ENCODE results near the gene OTOG.

GRCh38 chr11:17602105-17603001, 55.3 kb downstream of the OTOG start:
- TF ChIP-seq CTCF (IDR thresholded peaks at IDR 0.05) (no peak), POLR2A (IDR thresholded peaks at IDR 0.05) (no peak)
